SK-N-SH (cell line): ENCODE results near the gene CTAG1A. TPM values are rescaled to one million over a fixed set of nuclear protein-coding genes. Genes with fewer than 3 reads are reported as not detected.
"Not testable (repeated sequence)": the region's sequence is repeated elsewhere in the genome, so short reads cannot be mapped to it uniquely, and the experiment has no call there.

ENCODE experiments used
- CTCF ChIA-PET: fragments of 300-600, 350-600 bp; formaldehyde crosslinking; extraction: SDS; loops from one replicate; lab custom pipeline; 2021; lab: Yijun Ruan, JAX
- POLR2A ChIA-PET: fragments of 350-600 bp; sonication (Branson Sonifier 250); formaldehyde crosslinking; extraction: SDS; loops from one replicate; lab custom pipeline; 2020; ENCODE audit warnings: antibody characterized with exemption, inconsistent platforms; lab: Yijun Ruan, JAX
- DNase-seq: peaks from one replicate; pipeline ENCODE4 v3.0.0; 2012
- H2AFZ ChIP-seq: fragments of 200-600 bp; sonication (generic); 2 replicates; pipeline ENCODE4 v1.8.1; 2016; ENCODE audit warnings: antibody characterized with exemption, mild to moderate bottlenecking, low read depth
- H3F3A ChIP-seq: fragments of 200-600 bp; sonication (generic); replicated peaks from 2 replicates; pipeline ENCODE3; 2016; ENCODE audit warnings: antibody characterized with exemption, mild to moderate bottlenecking; ENCODE audit not compliant: insufficient read depth
- H3K27ac ChIP-seq, 2 experiments: fragments of 200-500 bp in 1 of 2; fragments of 200-600 bp in 1 of 2; sonication (Bioruptor generic) in 1 of 2; sonication (generic), shearing (Covaris generic) in 1 of 2; 2 replicates each; pipeline versions ENCODE4 v1.5.1 to v1.6.1; 2014 to 2016; ENCODE audit warnings: low read depth in 2 of 2, inconsistent platforms in 1 of 2, low read length in 1 of 2, mild to moderate bottlenecking in 1 of 2, mixed read lengths in 1 of 2
- H3K27me3 ChIP-seq: fragments of 200-600 bp; sonication (generic), shearing (Covaris generic); 2 replicates; pipeline ENCODE4 v1.6.1; 2016; ENCODE audit warnings: mixed run types; ENCODE audit not compliant: insufficient read depth
- H3K36me3 ChIP-seq, 2 experiments: fragments of 200-500 bp in 1 of 2; fragments of 200-600 bp in 1 of 2; sonication (Bioruptor generic) in 1 of 2; sonication (generic) in 1 of 2; replicated peaks in 1 of 2; 2 replicates each; pipeline versions ENCODE3 to v1.5.1; 2014 to 2016; ENCODE audit warnings: low read length in 1 of 2, mild to moderate bottlenecking in 1 of 2; ENCODE audit not compliant: insufficient read depth in 2 of 2, control insufficient read depth in 1 of 2
- H3K4me1 ChIP-seq, 2 experiments: fragments of 200-500 bp in 1 of 2; fragments of 200-600 bp in 1 of 2; sonication (Bioruptor generic) in 1 of 2; sonication (generic), shearing (Covaris generic) in 1 of 2; 2 replicates each; pipeline versions ENCODE4 v1.5.1 to v1.6.1; 2014 to 2016; ENCODE audit warnings: low read depth in 1 of 2, low read length in 1 of 2, mixed run types in 1 of 2; ENCODE audit not compliant: insufficient read depth in 2 of 2, control insufficient read depth in 1 of 2
- H3K4me2 ChIP-seq: fragments of 200-600 bp; sonication (generic), shearing (Covaris generic); 2 replicates; pipeline ENCODE4 v1.6.1; 2017; ENCODE audit warnings: mixed run types
- H3K4me3 ChIP-seq, 2 experiments: fragments of 200-500 bp in 1 of 2; fragments of 200-600 bp in 1 of 2; sonication (Bioruptor generic) in 1 of 2; sonication (generic), shearing (Covaris generic) in 1 of 2; 2 replicates each; pipeline versions ENCODE4 v1.5.1 to v1.8.1; 2014 to 2016; ENCODE audit warnings: low read depth in 2 of 2, inconsistent platforms in 1 of 2, low read length in 1 of 2, mild to moderate bottlenecking in 1 of 2, mixed read lengths in 1 of 2, moderate library complexity in 1 of 2
- H3K79me2 ChIP-seq: fragments of 200-600 bp; sonication (generic); 2 replicates; pipeline ENCODE4 v1.8.1; 2017; ENCODE audit warnings: mild to moderate bottlenecking; ENCODE audit not compliant: insufficient read depth
- H3K9ac ChIP-seq: fragments of 200-600 bp; sonication (generic); 2 replicates; pipeline ENCODE4 v1.6.1; 2017; ENCODE audit warnings: mixed run types
- H3K9me2 ChIP-seq: fragments of 200-600 bp; sonication (generic); 2 replicates; pipeline ENCODE4 v1.6.1; 2017; ENCODE audit warnings: mixed run types
- H3K9me3 ChIP-seq: fragments of 200-600 bp; sonication (generic); 2 replicates; pipeline ENCODE4 v1.6.1; 2017; ENCODE audit warnings: mixed run types, mild to moderate bottlenecking, moderate library complexity
- H4K20me1 ChIP-seq: fragments of 200-600 bp; sonication (generic); 2 replicates; pipeline ENCODE4 v1.6.1; 2017; ENCODE audit warnings: mild to moderate bottlenecking, mixed run types; ENCODE audit not compliant: insufficient read depth
- CHD2 ChIP-seq: fragments of 150-350 bp; IDR thresholded peaks from 2 replicates; pipeline ENCODE4 v1.6.1; 2018; ENCODE audit warnings: low read length; ENCODE audit not compliant: partially characterized antibody
- ELF1 ChIP-seq: IDR thresholded peaks from 2 replicates; pipeline ENCODE4 v1.4.0; 2012
- EZH2phosphoT487 ChIP-seq: fragments of 200-600 bp; sonication (generic); IDR thresholded peaks from 2 replicates; pipeline ENCODE4 v1.6.1; 2017; ENCODE audit warnings: low read depth, mixed run types, mild to moderate bottlenecking, antibody characterized with exemption, moderate library complexity, borderline replicate concordance
- FOXJ3 ChIP-seq: sonication (generic); formaldehyde crosslinking; IDR thresholded peaks from 2 replicates; pipeline ENCODE4 v1.5.1; 2020; ENCODE audit warnings: mild to moderate bottlenecking, missing genetic modification reagents
- GATA2 ChIP-seq: sonication (generic); formaldehyde crosslinking; IDR thresholded peaks from 2 replicates; pipeline ENCODE4 v1.5.0; 2020; ENCODE audit warnings: mild to moderate bottlenecking, missing genetic modification reagents
- JUND ChIP-seq: IDR thresholded peaks from 2 replicates; pipeline ENCODE4 v1.4.0; 2012
- MAX ChIP-seq: IDR thresholded peaks from 2 replicates; pipeline ENCODE4 v1.4.0; 2012; ENCODE audit warnings: low read depth
- MXI1 ChIP-seq: IDR thresholded peaks from 2 replicates; pipeline ENCODE4 v1.6.1; 2012; ENCODE audit warnings: mild to moderate bottlenecking, low read depth, low read length, improper control_type of control experiment
- NFIC ChIP-seq: IDR thresholded peaks from 2 replicates; pipeline ENCODE4 v1.4.0; 2012; ENCODE audit warnings: borderline replicate concordance
- NRF1 ChIP-seq: IDR thresholded peaks from 2 replicates; pipeline ENCODE4 v1.6.1; 2012; ENCODE audit warnings: low read depth, mild to moderate bottlenecking, low read length
- PBX3 ChIP-seq: IDR thresholded peaks from 2 replicates; pipeline ENCODE4; 2012
- POLR2AphosphoS5 ChIP-seq: IDR thresholded peaks from 2 replicates; pipeline ENCODE4 v1.6.1; 2012; ENCODE audit warnings: low read depth, low read length
- RCOR1 ChIP-seq: fragments of 150-350 bp; IDR thresholded peaks from 2 replicates; pipeline ENCODE4 v1.6.1; 2017; ENCODE audit warnings: antibody characterized with exemption, low read length
- RFX5 ChIP-seq: IDR thresholded peaks from 2 replicates; pipeline ENCODE4 v1.6.1; 2012; ENCODE audit warnings: mild to moderate bottlenecking, improper control_type of control experiment, low read length
- SMC3 ChIP-seq: IDR thresholded peaks from 2 replicates; pipeline ENCODE4 v1.6.1; 2012; ENCODE audit warnings: low read depth, low read length, improper control_type of control experiment
- TCF12 ChIP-seq: IDR thresholded peaks from 2 replicates; pipeline ENCODE4 v1.4.0; 2012
- TEAD4 ChIP-seq: IDR thresholded peaks from 2 replicates; pipeline ENCODE4 v1.4.0; 2012; ENCODE audit warnings: mild to moderate bottlenecking, borderline replicate concordance; ENCODE audit not compliant: insufficient read depth
- USF1 ChIP-seq: IDR thresholded peaks from 2 replicates; pipeline ENCODE4 v1.4.0; 2012; ENCODE audit warnings: low read depth, borderline replicate concordance
- YY1 ChIP-seq: IDR thresholded peaks from 2 replicates; pipeline ENCODE4 v1.4.0; 2012; ENCODE audit warnings: low read depth, mild to moderate bottlenecking
- WGBS: methylation state at CpG from one replicate; pipeline ENCODE4 v1.1.6; 2017; ENCODE audit warnings: low lambda C conversion rate; 5-methylcytosine and 5-hydroxymethylcytosine counted together
- polyA plus RNA-seq, 3 experiments: library from polyadenylated mRNA; depleted of rRNA; stranded (reverse); fragments of >200 nt; gene quantifications; 2 replicates each; pipeline ENCODE4 v1.2.3, GENCODE V29; 2012

CTAG1A gene
- polyA plus RNA-seq, 1 of the 3 experiments (the other 2 are of a cell fraction): not detected

GRCh38 chrX:154605566-154605965, 20.6 kb downstream of the CTAG1A start:
- Histone ChIP-seq H3K9ac (no peak overlapping the region), H3K36me3 (no peaks in the 10 kb centered on the region), H3K27me3 (peaks cover 8% of the 10 kb centered on the region; the same call in 1 of the 2 replicates), H3K4me3 (no peak overlapping the region), H3K79me2 (no peaks in the 10 kb centered on the region), H3K27ac (no peak overlapping the region), H3F3A (peaks cover 8% of the 10 kb centered on the region), H4K20me1 (no peaks in the 10 kb centered on the region), H2AFZ (no peak overlapping the region), H3K9me3 (no peaks in the 10 kb centered on the region), H3K9me2 (no peaks in the 10 kb centered on the region), H3K4me1 (peaks cover 0 to 10% of the 10 kb centered on the region in 2 experiments; a peak in 1 of 4 replicates), H3K4me2 (no peak overlapping the region)
- 35% methylated on average over 6 of the region's 6 CpGs for WGBS
- ChIA-PET POLR2A (no interaction called here), CTCF (no interaction called here)
- DNase-seq: no peak
- no peak for TF ChIP-seq NRF1
- TF ChIP-seq RCOR1: no peak
- TF ChIP-seq USF1: no peak
- TF ChIP-seq GATA2 (CRISPR knock-in tag): no peak
- TF ChIP-seq PBX3: no peak
- TF ChIP-seq CHD2: no peak
- no peak for TF ChIP-seq MXI1
- TF ChIP-seq FOXJ3 (CRISPR knock-in tag): no peak
- TF ChIP-seq RFX5: no peak
- no peak for TF ChIP-seq EZH2phosphoT487
- no peak for TF ChIP-seq YY1

GRCh38 chrX:154607370-154607769, 22.4 kb downstream of the CTAG1A start:
- Histone ChIP-seq H3K9me2 (no peaks in the 10 kb centered on the region), H3K9ac (no peak overlapping the region), H3K4me3 (no peak overlapping the region), H3K4me1 (peaks cover 0 to 10% of the 10 kb centered on the region in 2 experiments; a peak in 1 of 4 replicates), H4K20me1 (no peaks in the 10 kb centered on the region), H3K27ac (no peak overlapping the region), H3K79me2 (no peaks in the 10 kb centered on the region), H3K36me3 (no peaks in the 10 kb centered on the region), H3F3A (peaks cover 8% of the 10 kb centered on the region), H2AFZ (no peak overlapping the region), H3K4me2 (no peak overlapping the region), H3K27me3 (peaks cover 3% of the 10 kb centered on the region; the same call in 1 of the 2 replicates), H3K9me3 (no peaks in the 10 kb centered on the region)
- CTCF ChIA-PET: no interaction called here
- 27% methylated on average over 6 of the region's 6 CpGs for WGBS
- TF ChIP-seq SMC3 (no peak), ELF1 (no peak), TCF12 (no peak), NFIC (no peak), TEAD4 (no peak), POLR2AphosphoS5 (no peak), JUND (no peak), FOXJ3 (CRISPR knock-in tag) (no peak), MAX (no peak)
- DNase-seq: no peak
- POLR2A ChIA-PET: no interaction called here

- H3K9me3 ChIP-seq, H3K27ac ChIP-seq, H4K20me1 ChIP-seq, H3K4me2 ChIP-seq, H3K4me3 ChIP-seq, H3K9ac ChIP-seq, H2AFZ ChIP-seq, H3F3A ChIP-seq, DNase-seq, H3K36me3 ChIP-seq, H3K79me2 ChIP-seq, H3K9me2 ChIP-seq, CTCF ChIA-PET, POLR2A ChIA-PET, H3K27me3 ChIP-seq, H3K4me1 ChIP-seq: not testable (repeated sequence)
- 72% methylated on average over 11 of the region's 11 CpGs for WGBS
These were observed 23.0 kb downstream of the CTAG1A start for GRCh38 chrX:154607976-154608375.

- H3K27ac ChIP-seq, DNase-seq, H3K27me3 ChIP-seq, H4K20me1 ChIP-seq, H3K4me1 ChIP-seq, CTCF ChIA-PET, H3F3A ChIP-seq, H3K9me2 ChIP-seq, H2AFZ ChIP-seq, H3K36me3 ChIP-seq, H3K9ac ChIP-seq, H3K79me2 ChIP-seq, H3K4me3 ChIP-seq, POLR2A ChIA-PET, H3K9me3 ChIP-seq, H3K4me2 ChIP-seq: not testable (repeated sequence)
- WGBS: 49% methylated on average over 9 of the region's 12 CpGs
These were observed 23.9 kb downstream of the CTAG1A start for GRCh38 chrX:154608823-154609222.
